Heart left ventricle (tissue), 16 donors: ENCODE data around the gene NEK7. TPM values are rescaled to one million over a fixed set of nuclear protein-coding genes. Genes with fewer than 3 reads are reported as not detected.
A peak's percentile ranks its signal among the peaks of the same experiment; 100 is the strongest.

Source experiments
- ATAC-seq, 4 donors: fragments of 200-7000 bp; cut with Tn5 transposase; one replicate each; pipeline ENCODE4 v1.9.1; 2020 to 2022; ENCODE audit warnings: moderate library complexity in 4 of 4, mild to moderate bottlenecking in 3 of 4, moderate number of reproducible peaks in 1 of 4
- DNase-seq, 5 donors: peaks; one replicate each; pipeline ENCODE4 v3.0.0-alpha.2; 2020
- H3K27ac ChIP-seq, 12 donors: fragments of 200-600 bp; sonication (generic) in 4 of 12; one replicate each; pipeline versions ENCODE4 v1.5.0 to v1.8.0; 2016 to 2022; ENCODE audit warnings: mild to moderate bottlenecking in 2 of 12
- H3K27me3 ChIP-seq, 9 donors: fragments of 200-600 bp; sonication (generic) in 2 of 9; one replicate each; pipeline versions ENCODE4 v1.5.1 to v1.8.0; 2016 to 2022; ENCODE audit warnings: mild to moderate bottlenecking in 3 of 9
- H3K36me3 ChIP-seq, 9 donors: fragments of 200-600 bp; sonication (generic) in 2 of 9; one replicate each; pipeline versions ENCODE4 v1.5.0 to v1.8.0; 2018 to 2022; ENCODE audit warnings: mild to moderate bottlenecking in 2 of 9
- H3K4me1 ChIP-seq, 12 donors: fragments of 200-600 bp; sonication (generic) in 4 of 12; one replicate each; pipeline versions ENCODE4 v1.5.0 to v1.8.0; 2016 to 2022; ENCODE audit warnings: mild to moderate bottlenecking in 3 of 12
- H3K4me3 ChIP-seq, 12 donors: fragments of 200-600 bp; sonication (generic) in 4 of 12; one replicate each; pipeline versions ENCODE4 v1.5.0 to v1.8.0; 2017 to 2022; ENCODE audit warnings: mild to moderate bottlenecking in 9 of 12, moderate library complexity in 4 of 12
- H3K9me3 ChIP-seq, 12 donors: fragments of 200-600 bp; sonication (generic) in 4 of 12; one replicate each; pipeline versions ENCODE4 v1.5.0 to v1.8.0; 2016 to 2022; ENCODE audit warnings: mild to moderate bottlenecking in 1 of 12
- CTCF ChIP-seq, 12 donors: fragments of 200-600 bp; sonication (generic) in 4 of 12; IDR thresholded peaks; one replicate each; pipeline versions ENCODE4 v1.5.0 to v1.8.0; 2018 to 2022; ENCODE audit warnings: antibody characterized with exemption in 12 of 12, mild to moderate bottlenecking in 5 of 12
- POLR2A ChIP-seq, 2 donors: fragments of 450-650 bp; IDR thresholded peaks; one replicate each; pipeline ENCODE4 v1.6.1; 2017; ENCODE audit warnings: antibody characterized with exemption in 2 of 2, mild to moderate bottlenecking in 2 of 2, moderate library complexity in 2 of 2
- WGBS, 4 donors: extraction: QIAGEN DNeasy Blood & Tissue Kit in 2 of 4; methylation state at CpG; one replicate each; pipeline versions ENCODE4 v1.1.5 to v1.1.7; 2013 to 2018; 5-methylcytosine and 5-hydroxymethylcytosine counted together
- intact Hi-C, 10 donors: fragments of 100-400 bp; cut with DNase I; formaldehyde crosslinking; loops; one replicate each; pipeline versions ENCODE4 v1.11.1 to v1.14.2; 2022
- polyA plus RNA-seq, 2 donors: library from polyadenylated mRNA; stranded (reverse); fragments of 200-250 nt; gene quantifications; one replicate each; pipeline ENCODE4 v1.2.3, GENCODE V29; 2013
- total RNA-seq, 9 donors: library from RNA; depleted of rRNA in 2 of 9; stranded (reverse); fragments of >200 nt in 2 of 9; fragmentation: NEBNext Ultra II Directional in 3 of 9; extraction: Animal tissue kit (Norgen Biotek cat#: 25700) in 3 of 9; gene quantifications; one replicate each; pipeline versions ENCODE4 v1.1.0 to v1.2.4, GENCODE V29; 2016 to 2023
- donor health status: ischemic (EF 13 %, LVEDD 7.1; RV severe dilation, severe dysfunction).
- donor health status: healthy with polysubstance abuse.
- donor health status: DM: no; HTN: yes; CAD: no.
- donor health status: DM: no; HTN: no; CAD: no.
- donor health status: ischemic (EF 25% LVEDD 6.9; RV normal size, moderate dysfunction).
- donor health status: ischemic (EF 25% LVEDD 5.7; RV mildly dilated, moderate dysfunction).
- donor health status: healthy.
- donor health status: DM: yes; HTN: yes; CAD: no.
- donor health status: ischemic (EF 35%, LVEDD 5.7; RV mildly dilated, moderate dysfunction).
- donor health status: nonischemic (EF 11% LVEDD 7.7; RV severe dilation, severe dysfunction).
- donor health status: DM: yes; HTN: yes; CAD: no.
- donor health status: PGD.
- donor health status: ischemic (EF 29% LVEDD 5.4; RV normal size, mild dysfunction).
- donor health status: nonischemic (EF 23%, LVEDD 6.1; RV moderate dilation, normal function).

NEK7 gene
- total and polyA plus RNA-seq, 11 donors: 57.5 to 499 (median 235) TPM

- DNase-seq: peak; percentile 66 to 84 (median 81)
- ATAC-seq: peak; percentile 89 to 95 (median 90)
- H3K4me1 ChIP-seq: peaks cover 0 to 28% (median 11%) of the 10 kb centered on the region in 12 donors
- no peak for TF ChIP-seq POLR2A (IDR thresholded peaks at IDR 0.05)
- TF ChIP-seq CTCF (IDR thresholded peaks at IDR 0.05): no peak
- 8 to 25% (median 14%) methylated on average over 2 of the region's 2 CpGs for WGBS, 4 donors
- H3K4me3 ChIP-seq: peak overlapping the region in 3 of 12 donors; percentile 1 to 16 (median 4)
- no peaks in the 10 kb centered on the region for H3K27me3 ChIP-seq
- no peaks in the 10 kb centered on the region for H3K9me3 ChIP-seq
- peak overlapping the region in 9 of 12 donors; percentile 4 to 72 (median 62) for H3K27ac ChIP-seq
- intact Hi-C loops: no loop called here
- H3K36me3 ChIP-seq: no peaks in the 10 kb centered on the region
Measured at GRCh38 chr1:198118134-198118533, 38.7 kb upstream of the NEK7 start.

GRCh38 chr1:198119906-198120305, 36.9 kb upstream of the NEK7 start:
- TF ChIP-seq CTCF (IDR thresholded peaks at IDR 0.05) (no peak), POLR2A (IDR thresholded peaks at IDR 0.05) (no peak)
- Histone ChIP-seq H3K27me3 (no peaks in the 10 kb centered on the region), H3K9me3 (no peaks in the 10 kb centered on the region), H3K4me3 (no peak overlapping the region), H3K4me1 (peaks cover 0 to 30% (median 13%) of the 10 kb centered on the region in 12 donors), H3K36me3 (no peaks in the 10 kb centered on the region), H3K27ac (no peak overlapping the region)
- 64 to 81% (median 79%) methylated on average over 2 of the region's 2 CpGs for WGBS, 4 donors
- no peak for DNase-seq
- intact Hi-C loops: loop anchor here in 1 of 10 donors (1.0 kb wide), 1 partner anchor 34 kb away; no protein-coding TSS in a partner anchor
- no peak for ATAC-seq

GRCh38 chr1:198121056-198121826, 35.6 kb upstream of the NEK7 start:
- ATAC-seq (peak in 3 of 4 donors; percentile 36 to 80 (median 77)), DNase-seq (peak in 2 of 5 donors; percentile 20 to 47)
- H3K27me3 ChIP-seq: no peaks in the 10 kb centered on the region
- peaks cover 0 to 42% (median 19%) of the 10 kb centered on the region in 12 donors for H3K4me1 ChIP-seq
- no peak for TF ChIP-seq POLR2A (IDR thresholded peaks at IDR 0.05)
- no peak overlapping the region for H3K27ac ChIP-seq
- no peaks in the 10 kb centered on the region for H3K9me3 ChIP-seq
- no peak overlapping the region for H3K4me3 ChIP-seq
- no peaks in the 10 kb centered on the region for H3K36me3 ChIP-seq
- 76 to 93% (median 91%) methylated on average over 3 of the region's 3 CpGs for WGBS, 4 donors
- intact Hi-C loops: no loop called here

GRCh38 chr1:198122693-198123092, 34.1 kb upstream of the NEK7 start:
- WGBS, 4 donors: 95 to 100% (median 99%) methylated on average over 1 of the region's 1 CpG
- H3K36me3 ChIP-seq: no peaks in the 10 kb centered on the region
- H3K27ac ChIP-seq: peak overlapping the region in 1 of 12 donors; percentile 43
- intact Hi-C loops: no loop called here
- no peaks in the 10 kb centered on the region for H3K27me3 ChIP-seq
- TF ChIP-seq CTCF (IDR thresholded peaks at IDR 0.05): no peak
- TF ChIP-seq POLR2A (IDR thresholded peaks at IDR 0.05): no peak
- H3K4me1 ChIP-seq: peaks cover 0 to 35% (median 14%) of the 10 kb centered on the region in 12 donors
- DNase-seq (no peak), ATAC-seq (peak in 1 of 4 donors; percentile 50)
- no peak overlapping the region for H3K4me3 ChIP-seq
- no peaks in the 10 kb centered on the region for H3K9me3 ChIP-seq
